Astrocyte (in vitro differentiated cells and primary cell): ENCODE measurements around the gene TESK2.

Source experiments
- CTCF ChIP-seq: IDR thresholded peaks from 2 replicates; pipeline ENCODE4 v1.5.1; 2011; ENCODE audit warnings: low read depth, mild to moderate bottlenecking, inconsistent platforms, low read length, moderate library complexity; ENCODE audit not compliant: insufficient read depth
- EZH2 ChIP-seq: IDR thresholded peaks from 2 replicates; pipeline ENCODE4 v1.6.1; 2012; ENCODE audit warnings: mild to moderate bottlenecking, low read length, inconsistent platforms; ENCODE audit not compliant: insufficient read depth

- TF ChIP-seq CTCF = no peak
- no peak for TF ChIP-seq EZH2
Measured at GRCh38 chr1:45379524-45379923, 111.4 kb downstream of the TESK2 start.
